HG03108 (cell line): ENCODE results near the gene ARHGEF19.

Experiments
- ATAC-seq: cut with Tn5 transposase; IDR thresholded peaks from one replicate; pipeline ENCODE4 v1.9.1; 2021; ENCODE audit warnings: moderate library complexity; ENCODE audit not compliant: unreplicated experiment

The ARHGEF19 gene

GRCh38 chr1:16151196-16151994 lies 61.1 kb downstream of the ARHGEF19 start:
- no peak for ATAC-seq

- no peak for ATAC-seq
Observed at GRCh38 chr1:16150508-16150907, 61.9 kb downstream of the ARHGEF19 start.

- ATAC-seq: no peak
Observed at GRCh38 chr1:16149702-16150488, 62.6 kb downstream of the ARHGEF19 start.

GRCh38 chr1:16149146-16149545 lies 63.3 kb downstream of the ARHGEF19 start:
- no peak for ATAC-seq

- ATAC-seq: no peak
Observed at GRCh38 chr1:16148329-16149092, 63.9 kb downstream of the ARHGEF19 start.
